Measurements from ENCODE around the gene FSD2.

Gene FSD2

GRCh38 chr15:82715003-82715402, 90.9 kb downstream of the FSD2 start:
- DNase-seq (ENCODE audit: low read depth, low spot score) = no peak
- H3K4me3 ChIP-seq (ENCODE audit: low read depth, low read length) = no peak overlapping the region
- no peak for TF ChIP-seq CTCF (IDR thresholded peaks at IDR 0.05; ENCODE audit: low read depth, low read length)
- in situ Hi-C loops (cut with HindIII; ENCODE audit: low sequenced_read_pairs) = no loop called here

GRCh38 chr15:82714016-82714415, 91.9 kb downstream of the FSD2 start:
- no peak overlapping the region for H3K4me3 ChIP-seq (ENCODE audit: low read depth, low read length)
- in situ Hi-C loops (cut with HindIII; ENCODE audit: low sequenced_read_pairs) = no loop called here
- no peak for TF ChIP-seq CTCF (IDR thresholded peaks at IDR 0.05; ENCODE audit: low read depth, low read length)
- no peak for DNase-seq (ENCODE audit: low read depth, low spot score)

DNA sequence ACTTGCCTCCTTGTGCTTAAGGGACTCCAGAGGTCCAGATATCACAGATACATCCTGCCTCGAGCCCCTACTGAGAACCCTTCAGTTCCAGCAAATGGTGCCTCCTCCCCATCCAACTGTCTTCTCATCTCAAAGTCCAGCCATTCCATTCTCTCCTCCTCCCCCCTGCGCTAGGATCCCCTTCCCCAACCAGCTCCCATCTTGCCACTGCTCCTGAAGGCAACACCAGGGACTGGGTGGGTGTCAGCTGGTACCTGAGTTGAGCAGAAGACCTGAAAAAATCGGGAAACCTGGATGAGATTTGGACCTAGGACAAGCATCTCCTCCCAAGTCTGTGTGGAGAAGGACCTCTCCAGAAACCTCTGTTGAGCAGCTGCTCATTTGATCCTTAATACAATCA, 93.8 kb downstream of the FSD2 start:
- DNase-seq (ENCODE audit: low read depth, low spot score) = no peak
- H3K4me3 ChIP-seq (ENCODE audit: low read depth, low read length) = no peak overlapping the region
- in situ Hi-C loops (cut with HindIII; ENCODE audit: low sequenced_read_pairs) = no loop called here
- TF ChIP-seq CTCF (IDR thresholded peaks at IDR 0.05; ENCODE audit: low read depth, low read length) = no peak

GRCh38 chr15:82710926-82711490, 94.9 kb downstream of the FSD2 start:
- no peak for DNase-seq (ENCODE audit: low read depth, low spot score)
- no peak overlapping the region for H3K4me3 ChIP-seq (ENCODE audit: low read depth, low read length)
- no peak for TF ChIP-seq CTCF (IDR thresholded peaks at IDR 0.05; ENCODE audit: low read depth, low read length)
- in situ Hi-C loops (cut with HindIII; ENCODE audit: low sequenced_read_pairs) = no loop called here

DNA sequence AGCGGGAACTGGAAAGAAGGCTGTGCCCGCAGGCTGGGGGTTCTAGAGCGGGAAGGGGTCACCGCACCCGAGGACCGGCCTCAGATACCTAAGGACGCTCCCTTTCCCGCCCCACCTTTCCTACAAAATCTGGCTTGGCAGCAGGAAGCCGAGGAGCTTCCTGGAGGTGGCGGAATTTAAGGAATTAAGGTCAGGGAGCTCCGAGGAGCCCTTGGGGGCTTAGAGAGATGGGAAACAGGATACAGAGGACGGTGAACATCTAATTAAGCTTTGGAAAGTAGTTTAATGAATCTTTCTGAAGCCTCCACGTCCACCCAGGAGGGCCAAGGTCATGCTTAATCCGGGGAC, 95.7 kb downstream of the FSD2 start:
- TF ChIP-seq CTCF (IDR thresholded peaks at IDR 0.05; ENCODE audit: low read depth, low read length) = no peak
- no peak for DNase-seq (ENCODE audit: low read depth, low spot score)
- in situ Hi-C loops (cut with HindIII; ENCODE audit: low sequenced_read_pairs) = no loop called here
- H3K4me3 ChIP-seq (ENCODE audit: low read depth, low read length) = peak overlapping the region; percentile 53

- peak within 1 kb of the TSS; percentile 53 for H3K4me3 ChIP-seq (ENCODE audit: low read depth, low read length)
- no peak for TF ChIP-seq CTCF (IDR thresholded peaks at IDR 0.05; ENCODE audit: low read depth, low read length)
- DNase-seq (ENCODE audit: low read depth, low spot score) = peak; percentile 50
- in situ Hi-C loops (cut with HindIII; ENCODE audit: low sequenced_read_pairs) = no loop called here
Measured at GRCh38 chr15:82709421-82710207, 96.3 kb downstream of the FSD2 start, which contains the start of gene AP3B2. Gene AP3B2 (minus strand): TSS chr15:82709875. CDS start chr15:82709706, 169 bp downstream.
